ENCODE measurements around the gene SERPINB11.
"Not testable (repeated sequence)": the region's sequence is repeated elsewhere in the genome, so short reads cannot be mapped to it uniquely, and the experiment has no call there.

The SERPINB11 gene, protein sequence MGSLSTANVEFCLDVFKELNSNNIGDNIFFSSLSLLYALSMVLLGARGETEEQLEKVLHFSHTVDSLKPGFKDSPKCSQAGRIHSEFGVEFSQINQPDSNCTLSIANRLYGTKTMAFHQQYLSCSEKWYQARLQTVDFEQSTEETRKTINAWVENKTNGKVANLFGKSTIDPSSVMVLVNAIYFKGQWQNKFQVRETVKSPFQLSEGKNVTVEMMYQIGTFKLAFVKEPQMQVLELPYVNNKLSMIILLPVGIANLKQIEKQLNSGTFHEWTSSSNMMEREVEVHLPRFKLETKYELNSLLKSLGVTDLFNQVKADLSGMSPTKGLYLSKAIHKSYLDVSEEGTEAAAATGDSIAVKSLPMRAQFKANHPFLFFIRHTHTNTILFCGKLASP

DNA sequence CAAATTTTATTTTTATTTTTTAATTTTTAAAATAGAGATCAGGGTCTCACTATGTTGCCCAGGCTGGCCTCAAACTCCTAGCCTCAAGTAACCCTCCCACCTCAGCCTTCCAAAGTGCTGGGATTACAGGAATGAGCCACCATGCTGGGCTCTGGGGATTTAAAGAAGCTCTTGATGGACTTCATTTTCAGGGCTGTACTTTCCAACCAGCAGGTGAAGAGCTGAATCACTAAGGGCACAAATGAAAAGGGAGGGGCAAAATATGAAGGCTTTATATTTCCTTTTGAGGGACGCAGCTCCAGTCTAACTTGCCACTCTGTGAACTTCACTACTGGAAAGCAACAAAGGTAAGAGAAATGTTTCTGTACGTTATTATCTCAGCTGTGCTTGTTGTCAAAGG lies at the start of gene SERPINB11:
SERPINB11 (plus strand) TSS at position 301 of the 400 bp plus-strand sequence. CDS start 7,234 bp downstream, outside the sequence.
- TF ChIP-seq, protein P1, sequence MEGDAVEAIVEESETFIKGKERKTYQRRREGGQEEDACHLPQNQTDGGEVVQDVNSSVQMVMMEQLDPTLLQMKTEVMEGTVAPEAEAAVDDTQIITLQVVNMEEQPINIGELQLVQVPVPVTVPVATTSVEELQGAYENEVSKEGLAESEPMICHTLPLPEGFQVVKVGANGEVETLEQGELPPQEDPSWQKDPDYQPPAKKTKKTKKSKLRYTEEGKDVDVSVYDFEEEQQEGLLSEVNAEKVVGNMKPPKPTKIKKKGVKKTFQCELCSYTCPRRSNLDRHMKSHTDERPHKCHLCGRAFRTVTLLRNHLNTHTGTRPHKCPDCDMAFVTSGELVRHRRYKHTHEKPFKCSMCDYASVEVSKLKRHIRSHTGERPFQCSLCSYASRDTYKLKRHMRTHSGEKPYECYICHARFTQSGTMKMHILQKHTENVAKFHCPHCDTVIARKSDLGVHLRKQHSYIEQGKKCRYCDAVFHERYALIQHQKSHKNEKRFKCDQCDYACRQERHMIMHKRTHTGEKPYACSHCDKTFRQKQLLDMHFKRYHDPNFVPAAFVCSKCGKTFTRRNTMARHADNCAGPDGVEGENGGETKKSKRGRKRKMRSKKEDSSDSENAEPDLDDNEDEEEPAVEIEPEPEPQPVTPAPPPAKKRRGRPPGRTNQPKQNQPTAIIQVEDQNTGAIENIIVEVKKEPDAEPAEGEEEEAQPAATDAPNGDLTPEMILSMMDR (IDR thresholded peaks at IDR 0.05; ENCODE audit: low read length) = no peak
- TF ChIP-seq EZH2phosphoT487 (IDR thresholded peaks at IDR 0.05; ENCODE audit: low read length) (no peak), EZH2 (optimal IDR thresholded peaks at IDR 0.05; ENCODE audit: low read depth, low read length) (no peak)
- H3K79me2 ChIP-seq (ENCODE audit: low read length) = no peaks in the 10 kb centered on the region
- no peaks in the 10 kb centered on the region for H3K9me2 ChIP-seq (replicated peaks; ENCODE audit: insufficient read depth, low read length)
- no peak within 1 kb of the TSS for H3K9ac ChIP-seq (ENCODE audit: low read length)
- H3K27ac ChIP-seq (ENCODE audit: low read length) = no peak within 1 kb of the TSS
- no peaks in the 10 kb centered on the region for H3K27me3 ChIP-seq (replicated peaks; ENCODE audit: insufficient read depth, low read length)
- H3K4me2 ChIP-seq (ENCODE audit: low read depth, low read length) = no peak within 1 kb of the TSS
- no peak for DNase-seq
- H3K9me3 ChIP-seq (replicated peaks; ENCODE audit: insufficient read depth, low read length) = no peaks in the 10 kb centered on the region
- no peak within 1 kb of the TSS for H2AFZ ChIP-seq (ENCODE audit: low read length)
- H4K20me1 ChIP-seq (ENCODE audit: insufficient read depth, low read length) = no peaks in the 10 kb centered on the region
- H3K36me3 ChIP-seq (replicated peaks; ENCODE audit: insufficient read depth, low read length) = no peaks in the 10 kb centered on the region
- no peaks in the 10 kb centered on the region for H3K4me1 ChIP-seq (ENCODE audit: low read length)
- H3F3A ChIP-seq (ENCODE audit: insufficient read depth, low read length) = no peaks in the 10 kb centered on the region
- no peak within 1 kb of the TSS for H3K4me3 ChIP-seq (ENCODE audit: low read length)

DNA sequence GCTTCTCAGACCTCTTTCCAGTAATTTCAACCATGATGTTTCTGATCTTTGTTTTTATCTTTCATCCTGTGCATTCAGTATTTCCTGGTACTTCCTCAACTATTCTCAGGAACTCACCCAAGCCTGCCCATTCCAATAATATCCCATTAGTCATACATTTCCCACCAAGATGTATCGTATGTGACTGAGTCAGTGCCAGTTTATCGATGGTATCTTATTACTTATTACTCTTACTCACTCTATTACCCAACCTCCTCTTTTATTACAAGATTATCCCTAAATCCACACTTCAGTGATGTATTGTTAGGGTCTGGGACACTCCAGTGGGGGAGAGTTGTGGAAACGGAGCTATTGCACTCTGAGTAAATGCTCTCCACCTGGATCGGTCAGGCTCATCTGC lies 43.8 kb upstream of the SERPINB11 start:
- not testable (repeated sequence) for H2AFZ ChIP-seq (ENCODE audit: low read length); H3K4me2 ChIP-seq (ENCODE audit: low read depth, low read length); H4K20me1 ChIP-seq (ENCODE audit: insufficient read depth, low read length); H3K9me2 ChIP-seq (replicated peaks; ENCODE audit: insufficient read depth, low read length); H3K27me3 ChIP-seq (replicated peaks; ENCODE audit: insufficient read depth, low read length); H3F3A ChIP-seq (ENCODE audit: insufficient read depth, low read length); H3K36me3 ChIP-seq (replicated peaks; ENCODE audit: insufficient read depth, low read length); H3K79me2 ChIP-seq (ENCODE audit: low read length); H3K9ac ChIP-seq (ENCODE audit: low read length); H3K4me1 ChIP-seq (ENCODE audit: low read length); H3K4me3 ChIP-seq (ENCODE audit: low read length); H3K27ac ChIP-seq (ENCODE audit: low read length); H3K9me3 ChIP-seq (replicated peaks; ENCODE audit: insufficient read depth, low read length); DNase-seq

DNA sequence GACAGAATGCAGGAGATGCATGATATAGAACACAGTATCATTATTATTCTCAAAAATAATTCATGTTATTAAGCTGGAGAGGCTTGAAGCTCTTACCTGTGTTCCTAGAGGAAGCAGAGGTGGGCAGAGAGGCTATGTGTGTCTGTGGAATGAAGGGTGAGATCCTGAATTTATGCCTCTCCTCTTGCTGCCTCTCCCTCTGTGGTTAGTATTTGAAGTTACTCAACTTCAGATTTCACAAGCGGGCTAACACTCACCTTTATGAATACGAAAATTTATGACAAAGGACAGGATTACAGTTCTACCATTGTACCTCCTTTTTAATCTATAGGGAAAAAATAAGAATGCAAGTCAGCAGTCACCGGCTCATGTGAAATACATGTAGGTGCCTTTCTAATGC lies 41.0 kb upstream of the SERPINB11 start, which contains the start of gene SERPINB3:
SERPINB3 (minus strand) TSS at position 144 of the 400 bp plus-strand sequence. CDS start 677 bp downstream, outside the sequence.
- not testable (repeated sequence) for H3K4me1 ChIP-seq (ENCODE audit: low read length); H3K27me3 ChIP-seq (replicated peaks; ENCODE audit: insufficient read depth, low read length); DNase-seq; H3K9ac ChIP-seq (ENCODE audit: low read length); H3K9me3 ChIP-seq (replicated peaks; ENCODE audit: insufficient read depth, low read length); H3F3A ChIP-seq (ENCODE audit: insufficient read depth, low read length); H3K79me2 ChIP-seq (ENCODE audit: low read length); H3K27ac ChIP-seq (ENCODE audit: low read length); H3K4me2 ChIP-seq (ENCODE audit: low read depth, low read length); H2AFZ ChIP-seq (ENCODE audit: low read length); H3K36me3 ChIP-seq (replicated peaks; ENCODE audit: insufficient read depth, low read length); H3K9me2 ChIP-seq (replicated peaks; ENCODE audit: insufficient read depth, low read length); H3K4me3 ChIP-seq (ENCODE audit: low read length); H4K20me1 ChIP-seq (ENCODE audit: insufficient read depth, low read length)

DNA sequence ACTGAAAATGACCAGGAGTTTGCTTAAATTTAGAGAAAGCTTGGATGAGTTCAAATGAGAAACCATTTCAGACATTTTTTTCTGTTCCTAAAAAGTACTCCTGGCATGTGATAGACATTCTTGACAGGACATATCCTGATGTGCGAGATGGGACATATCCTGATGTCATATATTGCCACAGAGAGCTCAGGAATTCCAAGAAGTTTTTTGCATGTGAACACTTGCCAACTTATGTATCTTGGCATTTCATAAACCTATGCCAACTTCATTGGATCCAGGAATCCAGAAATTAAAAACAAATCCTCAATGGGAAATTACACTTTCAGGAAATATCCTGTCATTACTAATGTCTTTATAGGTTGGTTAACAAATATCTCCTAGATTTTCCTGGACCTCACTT lies 38.2 kb upstream of the SERPINB11 start:
- Histone ChIP-seq H3K4me2 (ENCODE audit: low read depth, low read length) (no peak overlapping the region), H3K4me3 (ENCODE audit: low read length) (no peak overlapping the region), H3F3A (ENCODE audit: insufficient read depth, low read length) (no peaks in the 10 kb centered on the region), H4K20me1 (ENCODE audit: insufficient read depth, low read length) (no peaks in the 10 kb centered on the region), H3K27me3 (replicated peaks; ENCODE audit: insufficient read depth, low read length) (no peaks in the 10 kb centered on the region), H3K27ac (ENCODE audit: low read length) (no peak overlapping the region), H2AFZ (ENCODE audit: low read length) (no peak overlapping the region), H3K9ac (ENCODE audit: low read length) (no peak overlapping the region), H3K4me1 (ENCODE audit: low read length) (no peaks in the 10 kb centered on the region), H3K9me3 (replicated peaks; ENCODE audit: insufficient read depth, low read length) (no peaks in the 10 kb centered on the region), H3K79me2 (ENCODE audit: low read length) (no peaks in the 10 kb centered on the region), H3K36me3 (replicated peaks; ENCODE audit: insufficient read depth, low read length) (no peaks in the 10 kb centered on the region), H3K9me2 (replicated peaks; ENCODE audit: insufficient read depth, low read length) (no peaks in the 10 kb centered on the region)
- no peak for DNase-seq
- TF ChIP-seq EZH2phosphoT487 (IDR thresholded peaks at IDR 0.05; ENCODE audit: low read length) (no peak), EZH2 (optimal IDR thresholded peaks at IDR 0.05; ENCODE audit: low read depth, low read length) (no peak)
- TF ChIP-seq, protein P1 (IDR thresholded peaks at IDR 0.05; ENCODE audit: low read length) = no peak

All from MM.1S (cell line).